ENCODE data around the gene KCNA10.

KCNA10 gene

GRCh38 chr1:110515041-110515440 lies 3.9 kb downstream of the KCNA10 start:
- ChIA-PET CTCF (interaction anchor here (1.0 kb wide), 1 partner anchor 19 kb away, joined by 5 read pairs; no protein-coding TSS in a partner anchor), POLR2A (no interaction called here)
- Histone ChIP-seq H3K27ac (ENCODE audit: extremely low read depth, low read depth, low read length) (no peak overlapping the region), H3K4me3 (ENCODE audit: low read depth, low read length) (no peak overlapping the region), H3K4me1 (ENCODE audit: control insufficient read depth, insufficient read depth, low read length) (no peaks in the 10 kb centered on the region), H3K36me3 (ENCODE audit: control insufficient read depth in 2 of 2, insufficient read depth in 1 of 2, low read length in 2 of 2) (no peaks in the 10 kb centered on the region), H3K9me3 (ENCODE audit: control insufficient read depth, insufficient read depth, low read depth, low read length) (no peaks in the 10 kb centered on the region)
- TF ChIP-seq, protein P1, sequence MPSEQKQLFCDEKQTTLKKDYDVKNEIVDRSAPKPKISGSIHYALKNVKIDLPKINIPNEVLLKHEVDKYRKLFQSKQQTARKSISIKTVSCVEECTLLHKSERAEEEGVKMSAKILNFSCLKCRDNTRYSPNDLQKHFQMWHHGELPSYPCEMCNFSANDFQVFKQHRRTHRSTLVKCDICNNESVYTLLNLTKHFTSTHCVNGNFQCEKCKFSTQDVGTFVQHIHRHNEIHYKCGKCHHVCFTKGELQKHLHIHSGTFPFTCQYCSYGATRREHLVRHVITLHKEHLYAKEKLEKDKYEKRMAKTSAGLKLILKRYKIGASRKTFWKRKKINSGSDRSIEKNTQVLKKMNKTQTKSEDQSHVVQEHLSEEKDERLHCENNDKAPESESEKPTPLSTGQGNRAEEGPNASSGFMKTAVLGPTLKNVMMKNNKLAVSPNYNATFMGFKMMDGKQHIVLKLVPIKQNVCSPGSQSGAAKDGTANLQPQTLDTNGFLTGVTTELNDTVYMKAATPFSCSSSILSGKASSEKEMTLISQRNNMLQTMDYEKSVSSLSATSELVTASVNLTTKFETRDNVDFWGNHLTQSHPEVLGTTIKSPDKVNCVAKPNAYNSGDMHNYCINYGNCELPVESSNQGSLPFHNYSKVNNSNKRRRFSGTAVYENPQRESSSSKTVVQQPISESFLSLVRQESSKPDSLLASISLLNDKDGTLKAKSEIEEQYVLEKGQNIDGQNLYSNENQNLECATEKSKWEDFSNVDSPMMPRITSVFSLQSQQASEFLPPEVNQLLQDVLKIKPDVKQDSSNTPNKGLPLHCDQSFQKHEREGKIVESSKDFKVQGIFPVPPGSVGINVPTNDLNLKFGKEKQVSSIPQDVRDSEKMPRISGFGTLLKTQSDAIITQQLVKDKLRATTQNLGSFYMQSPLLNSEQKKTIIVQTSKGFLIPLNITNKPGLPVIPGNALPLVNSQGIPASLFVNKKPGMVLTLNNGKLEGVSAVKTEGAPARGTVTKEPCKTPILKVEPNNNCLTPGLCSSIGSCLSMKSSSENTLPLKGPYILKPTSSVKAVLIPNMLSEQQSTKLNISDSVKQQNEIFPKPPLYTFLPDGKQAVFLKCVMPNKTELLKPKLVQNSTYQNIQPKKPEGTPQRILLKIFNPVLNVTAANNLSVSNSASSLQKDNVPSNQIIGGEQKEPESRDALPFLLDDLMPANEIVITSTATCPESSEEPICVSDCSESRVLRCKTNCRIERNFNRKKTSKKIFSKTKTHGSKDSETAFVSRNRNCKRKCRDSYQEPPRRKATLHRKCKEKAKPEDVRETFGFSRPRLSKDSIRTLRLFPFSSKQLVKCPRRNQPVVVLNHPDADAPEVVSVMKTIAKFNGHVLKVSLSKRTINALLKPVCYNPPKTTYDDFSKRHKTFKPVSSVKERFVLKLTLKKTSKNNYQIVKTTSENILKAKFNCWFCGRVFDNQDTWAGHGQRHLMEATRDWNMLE (tag by site-specific recombination; conservative IDR thresholded peaks at IDR 0.05; ENCODE audit: low read depth) = no peak
- TF ChIP-seq ZNF10 (tag by site-specific recombination; IDR thresholded peaks at IDR 0.05) = peak; percentile 35; the same call in 1 of the 2 replicates
- TF ChIP-seq BCL11B (tag by site-specific recombination; IDR thresholded peaks at IDR 0.05; ENCODE audit: low read depth) = no peak
- TF ChIP-seq ZNF623 (tag by site-specific recombination; IDR thresholded peaks at IDR 0.05) = no peak
- TF ChIP-seq ZNF416 (tag by site-specific recombination; IDR thresholded peaks at IDR 0.05) = peak; percentile 92
- no peak for TF ChIP-seq PRDM1 (tag by site-specific recombination; IDR thresholded peaks at IDR 0.05)

GRCh38 chr1:110513511-110513910 lies 5.5 kb downstream of the KCNA10 start:
- TF ChIP-seq KLF10 (tag by site-specific recombination; IDR thresholded peaks at IDR 0.05) = no peak
- TF ChIP-seq, protein P2, sequence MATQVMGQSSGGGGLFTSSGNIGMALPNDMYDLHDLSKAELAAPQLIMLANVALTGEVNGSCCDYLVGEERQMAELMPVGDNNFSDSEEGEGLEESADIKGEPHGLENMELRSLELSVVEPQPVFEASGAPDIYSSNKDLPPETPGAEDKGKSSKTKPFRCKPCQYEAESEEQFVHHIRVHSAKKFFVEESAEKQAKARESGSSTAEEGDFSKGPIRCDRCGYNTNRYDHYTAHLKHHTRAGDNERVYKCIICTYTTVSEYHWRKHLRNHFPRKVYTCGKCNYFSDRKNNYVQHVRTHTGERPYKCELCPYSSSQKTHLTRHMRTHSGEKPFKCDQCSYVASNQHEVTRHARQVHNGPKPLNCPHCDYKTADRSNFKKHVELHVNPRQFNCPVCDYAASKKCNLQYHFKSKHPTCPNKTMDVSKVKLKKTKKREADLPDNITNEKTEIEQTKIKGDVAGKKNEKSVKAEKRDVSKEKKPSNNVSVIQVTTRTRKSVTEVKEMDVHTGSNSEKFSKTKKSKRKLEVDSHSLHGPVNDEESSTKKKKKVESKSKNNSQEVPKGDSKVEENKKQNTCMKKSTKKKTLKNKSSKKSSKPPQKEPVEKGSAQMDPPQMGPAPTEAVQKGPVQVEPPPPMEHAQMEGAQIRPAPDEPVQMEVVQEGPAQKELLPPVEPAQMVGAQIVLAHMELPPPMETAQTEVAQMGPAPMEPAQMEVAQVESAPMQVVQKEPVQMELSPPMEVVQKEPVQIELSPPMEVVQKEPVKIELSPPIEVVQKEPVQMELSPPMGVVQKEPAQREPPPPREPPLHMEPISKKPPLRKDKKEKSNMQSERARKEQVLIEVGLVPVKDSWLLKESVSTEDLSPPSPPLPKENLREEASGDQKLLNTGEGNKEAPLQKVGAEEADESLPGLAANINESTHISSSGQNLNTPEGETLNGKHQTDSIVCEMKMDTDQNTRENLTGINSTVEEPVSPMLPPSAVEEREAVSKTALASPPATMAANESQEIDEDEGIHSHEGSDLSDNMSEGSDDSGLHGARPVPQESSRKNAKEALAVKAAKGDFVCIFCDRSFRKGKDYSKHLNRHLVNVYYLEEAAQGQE (tag by site-specific recombination; IDR thresholded peaks at IDR 0.05) = no peak
- TF ChIP-seq ZNF785 (tag by site-specific recombination; IDR thresholded peaks at IDR 0.05) = no peak
- TF ChIP-seq ZNF341 (tag by site-specific recombination; IDR thresholded peaks at IDR 0.05; ENCODE audit: low read depth) = no peak
- no peak for TF ChIP-seq ZXDB (tag by site-specific recombination; IDR thresholded peaks at IDR 0.05)
- no peak for TF ChIP-seq ZNF791 (tag by site-specific recombination; IDR thresholded peaks at IDR 0.05)
- TF ChIP-seq ZNF600 (tag by site-specific recombination; IDR thresholded peaks at IDR 0.05) = no peak
- no peak for TF ChIP-seq ZNF214 (tag by site-specific recombination; IDR thresholded peaks at IDR 0.05; ENCODE audit: borderline replicate concordance)
- TF ChIP-seq BCL11B (tag by site-specific recombination; IDR thresholded peaks at IDR 0.05; ENCODE audit: low read depth) = no peak
- no peak for TF ChIP-seq ZNF280D (tag by site-specific recombination; IDR thresholded peaks at IDR 0.05)
- TF ChIP-seq REPIN1 (tag by site-specific recombination; IDR thresholded peaks at IDR 0.05; ENCODE audit: low read depth) = no peak
- TF ChIP-seq ZNF658 (tag by site-specific recombination; IDR thresholded peaks at IDR 0.05) = no peak
- H3K4me1 ChIP-seq (ENCODE audit: control insufficient read depth, insufficient read depth, low read length) = no peaks in the 10 kb centered on the region
- no peak overlapping the region for H3K27ac ChIP-seq (ENCODE audit: extremely low read depth, low read depth, low read length)
- no peaks in the 10 kb centered on the region for H3K9me3 ChIP-seq (ENCODE audit: control insufficient read depth, insufficient read depth, low read depth, low read length)
- CTCF ChIA-PET = interaction anchor here (0.7 to 1.6 kb wide), 4 partner anchors 8 to 92 kb away, joined by 3 to 6 read pairs (median 4); no protein-coding TSS in a partner anchor
- no peak overlapping the region for H3K4me3 ChIP-seq (ENCODE audit: low read depth, low read length)
- H3K36me3 ChIP-seq (ENCODE audit: control insufficient read depth in 2 of 2, insufficient read depth in 1 of 2, low read length in 2 of 2) = no peaks in the 10 kb centered on the region
- POLR2A ChIA-PET = no interaction called here
